ENCODE results near the gene TMEM117. TPM values are rescaled to one million over a fixed set of nuclear protein-coding genes. Genes with fewer than 3 reads are reported as not detected.

The TMEM117 gene
- total RNA-seq, 1 experiment from 2014 or later: 5.9 TPM

DNA sequence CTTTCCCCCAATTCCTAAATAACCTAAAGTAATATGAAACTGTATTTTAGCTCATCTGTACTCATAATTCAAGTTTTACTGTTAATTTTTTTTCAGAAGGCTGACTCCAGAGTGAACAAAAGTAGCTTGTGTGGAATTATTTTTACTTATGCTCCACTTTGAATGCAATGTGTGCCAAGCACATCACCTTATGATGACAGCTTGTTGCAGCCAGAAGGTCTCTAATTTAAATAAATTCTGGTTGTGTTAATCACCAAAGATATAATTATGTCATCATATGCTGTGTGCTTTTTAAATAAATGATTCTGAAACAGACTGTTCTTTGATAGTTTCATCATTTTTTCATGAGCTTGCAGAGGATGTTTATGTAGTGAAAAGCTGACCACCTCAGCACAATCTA is 283.1 kb downstream of the TMEM117 start:
- intact Hi-C loops (cut with micrococcal nuclease; ENCODE audit: unreplicated experiment): no loop called here
- H3K4me1 ChIP-seq (ENCODE audit: insufficient read depth, low read length, poor library complexity, severe bottlenecking): no peaks in the 10 kb centered on the region
- ChIA-PET POLR2A (ENCODE audit: low non-redundant PET) (no interaction called here), CTCF (no interaction called here)
- no TSS peak for BruUV-seq (replicated peaks)
- no peak overlapping the region for H3K27ac ChIP-seq (ENCODE audit: low read depth, low read length, poor library complexity, severe bottlenecking)
- H3K4me3 ChIP-seq (ENCODE audit: low read depth, low read length, poor library complexity, severe bottlenecking): no peak overlapping the region
- no peak for DNase-seq (ENCODE audit: low spot score)
- H3K9me3 ChIP-seq (ENCODE audit: low read depth, low read length, poor library complexity, severe bottlenecking): no peaks in the 10 kb centered on the region
- H3K27me3 ChIP-seq (replicated peaks; ENCODE audit: insufficient read depth, low read depth, low read length, poor library complexity): no peaks in the 10 kb centered on the region
- TF ChIP-seq, protein P1, sequence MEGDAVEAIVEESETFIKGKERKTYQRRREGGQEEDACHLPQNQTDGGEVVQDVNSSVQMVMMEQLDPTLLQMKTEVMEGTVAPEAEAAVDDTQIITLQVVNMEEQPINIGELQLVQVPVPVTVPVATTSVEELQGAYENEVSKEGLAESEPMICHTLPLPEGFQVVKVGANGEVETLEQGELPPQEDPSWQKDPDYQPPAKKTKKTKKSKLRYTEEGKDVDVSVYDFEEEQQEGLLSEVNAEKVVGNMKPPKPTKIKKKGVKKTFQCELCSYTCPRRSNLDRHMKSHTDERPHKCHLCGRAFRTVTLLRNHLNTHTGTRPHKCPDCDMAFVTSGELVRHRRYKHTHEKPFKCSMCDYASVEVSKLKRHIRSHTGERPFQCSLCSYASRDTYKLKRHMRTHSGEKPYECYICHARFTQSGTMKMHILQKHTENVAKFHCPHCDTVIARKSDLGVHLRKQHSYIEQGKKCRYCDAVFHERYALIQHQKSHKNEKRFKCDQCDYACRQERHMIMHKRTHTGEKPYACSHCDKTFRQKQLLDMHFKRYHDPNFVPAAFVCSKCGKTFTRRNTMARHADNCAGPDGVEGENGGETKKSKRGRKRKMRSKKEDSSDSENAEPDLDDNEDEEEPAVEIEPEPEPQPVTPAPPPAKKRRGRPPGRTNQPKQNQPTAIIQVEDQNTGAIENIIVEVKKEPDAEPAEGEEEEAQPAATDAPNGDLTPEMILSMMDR (conservative IDR thresholded peaks at IDR 0.05; ENCODE audit: low read depth, low read length): no peak
- no peak for TF ChIP-seq EZH2 (IDR thresholded peaks at IDR 0.05; ENCODE audit: borderline replicate concordance, low read depth, low read length, poor library complexity, severe bottlenecking)
- H3K36me3 ChIP-seq (ENCODE audit: insufficient read depth, low read length, poor library complexity, severe bottlenecking): no peaks in the 10 kb centered on the region

GRCh38 chr12:44126806-44127205 is 290.9 kb downstream of the TMEM117 start:
- no peaks in the 10 kb centered on the region for H3K4me1 ChIP-seq (ENCODE audit: insufficient read depth, low read length, poor library complexity, severe bottlenecking)
- CTCF ChIA-PET: no interaction called here
- POLR2A ChIA-PET (ENCODE audit: low non-redundant PET): no interaction called here
- H3K27ac ChIP-seq (ENCODE audit: low read depth, low read length, poor library complexity, severe bottlenecking): no peak overlapping the region
- H3K9me3 ChIP-seq (ENCODE audit: low read depth, low read length, poor library complexity, severe bottlenecking): no peaks in the 10 kb centered on the region
- intact Hi-C loops (cut with micrococcal nuclease; ENCODE audit: unreplicated experiment): no loop called here
- TF ChIP-seq EZH2 (IDR thresholded peaks at IDR 0.05; ENCODE audit: borderline replicate concordance, low read depth, low read length, poor library complexity, severe bottlenecking): no peak
- TF ChIP-seq, protein P1 (conservative IDR thresholded peaks at IDR 0.05; ENCODE audit: low read depth, low read length): no peak
- no peaks in the 10 kb centered on the region for H3K36me3 ChIP-seq (ENCODE audit: insufficient read depth, low read length, poor library complexity, severe bottlenecking)
- H3K27me3 ChIP-seq (replicated peaks; ENCODE audit: insufficient read depth, low read depth, low read length, poor library complexity): no peaks in the 10 kb centered on the region
- H3K4me3 ChIP-seq (ENCODE audit: low read depth, low read length, poor library complexity, severe bottlenecking): no peak overlapping the region
- no peak for DNase-seq (ENCODE audit: low spot score)
- no TSS peak for BruUV-seq (replicated peaks)

DNA sequence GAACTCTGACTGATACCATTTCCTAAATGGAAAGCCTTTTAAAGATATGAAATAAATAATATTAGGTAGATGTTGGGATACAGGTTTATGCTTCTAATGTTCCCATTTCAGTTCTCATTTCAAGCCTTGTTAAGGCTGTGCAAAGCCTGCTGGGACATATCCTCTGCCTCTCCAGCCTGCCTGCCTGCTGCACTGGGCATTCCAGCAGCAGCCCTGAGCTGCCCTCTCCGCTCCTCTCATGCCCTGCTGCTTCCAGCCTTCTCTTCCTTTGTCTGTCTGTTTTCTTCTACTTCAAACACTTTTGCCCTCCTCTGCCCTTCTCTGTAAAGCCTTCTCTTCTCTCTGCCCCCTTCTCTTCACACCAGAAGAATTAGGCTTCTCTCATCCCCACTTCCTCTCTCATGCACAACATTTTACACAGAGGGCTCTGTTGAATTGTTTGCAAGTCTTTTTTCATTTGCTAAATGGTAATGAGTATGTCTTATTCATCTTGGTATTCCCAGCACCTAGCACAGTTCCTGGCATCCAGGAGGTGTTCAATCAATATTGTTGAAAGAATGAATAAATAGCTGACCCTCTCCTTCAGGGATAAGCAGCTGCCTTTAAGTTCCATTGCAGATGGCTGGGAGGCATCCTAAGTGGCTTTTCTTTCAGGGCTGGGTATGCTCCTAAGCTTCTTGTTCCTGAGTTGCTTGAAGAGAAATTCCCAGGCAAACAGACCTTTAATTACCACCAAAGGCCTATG is 292.3 kb downstream of the TMEM117 start:
- no peaks in the 10 kb centered on the region for H3K9me3 ChIP-seq (ENCODE audit: low read depth, low read length, poor library complexity, severe bottlenecking)
- no peaks in the 10 kb centered on the region for H3K36me3 ChIP-seq (ENCODE audit: insufficient read depth, low read length, poor library complexity, severe bottlenecking)
- no peak overlapping the region for H3K27ac ChIP-seq (ENCODE audit: low read depth, low read length, poor library complexity, severe bottlenecking)
- H3K27me3 ChIP-seq (replicated peaks; ENCODE audit: insufficient read depth, low read depth, low read length, poor library complexity): no peaks in the 10 kb centered on the region
- TF ChIP-seq, protein P1 (conservative IDR thresholded peaks at IDR 0.05; ENCODE audit: low read depth, low read length): no peak
- TF ChIP-seq EZH2 (IDR thresholded peaks at IDR 0.05; ENCODE audit: borderline replicate concordance, low read depth, low read length, poor library complexity, severe bottlenecking): no peak
- H3K4me3 ChIP-seq (ENCODE audit: low read depth, low read length, poor library complexity, severe bottlenecking): no peak overlapping the region
- BruUV-seq (replicated peaks): no TSS peak
- DNase-seq (ENCODE audit: low spot score): no peak
- H3K4me1 ChIP-seq (ENCODE audit: insufficient read depth, low read length, poor library complexity, severe bottlenecking): no peaks in the 10 kb centered on the region
- ChIA-PET CTCF (no interaction called here), POLR2A (ENCODE audit: low non-redundant PET) (no interaction called here)
- intact Hi-C loops (cut with micrococcal nuclease; ENCODE audit: unreplicated experiment): no loop called here

All from A673 (cell line).